ENCODE results near the gene NOD2.

NOD2 gene

DNA sequence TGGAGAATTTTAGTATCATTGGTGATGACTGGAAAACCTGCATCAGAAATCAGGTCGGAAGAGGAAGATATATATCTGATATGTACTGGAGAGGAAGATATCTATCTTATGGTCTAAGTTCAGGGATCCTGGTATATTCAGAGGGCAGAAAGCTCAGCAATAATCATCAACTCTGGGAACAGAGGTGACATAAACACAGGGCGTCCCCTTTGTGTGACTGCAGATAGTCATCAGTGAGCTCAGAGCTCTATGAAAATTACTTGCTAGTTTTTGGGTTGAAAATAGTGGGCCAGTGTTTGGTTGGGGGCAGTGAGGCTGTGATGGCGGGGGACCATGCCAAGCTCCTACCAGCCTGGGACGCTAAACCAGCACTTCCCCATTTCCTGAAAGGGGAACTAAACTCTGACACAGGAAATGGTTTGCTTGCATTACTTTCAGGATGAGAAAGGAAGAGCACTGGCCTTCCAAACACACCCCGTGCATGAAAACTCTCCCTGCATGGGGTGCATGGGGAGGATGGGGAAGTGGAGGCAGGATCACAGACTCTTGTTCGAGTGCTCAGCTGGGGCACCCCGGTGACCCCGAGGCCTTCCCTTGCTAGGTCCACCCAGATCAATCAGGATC is 15.8 kb downstream of the NOD2 start:
- TF ChIP-seq, protein P1, sequence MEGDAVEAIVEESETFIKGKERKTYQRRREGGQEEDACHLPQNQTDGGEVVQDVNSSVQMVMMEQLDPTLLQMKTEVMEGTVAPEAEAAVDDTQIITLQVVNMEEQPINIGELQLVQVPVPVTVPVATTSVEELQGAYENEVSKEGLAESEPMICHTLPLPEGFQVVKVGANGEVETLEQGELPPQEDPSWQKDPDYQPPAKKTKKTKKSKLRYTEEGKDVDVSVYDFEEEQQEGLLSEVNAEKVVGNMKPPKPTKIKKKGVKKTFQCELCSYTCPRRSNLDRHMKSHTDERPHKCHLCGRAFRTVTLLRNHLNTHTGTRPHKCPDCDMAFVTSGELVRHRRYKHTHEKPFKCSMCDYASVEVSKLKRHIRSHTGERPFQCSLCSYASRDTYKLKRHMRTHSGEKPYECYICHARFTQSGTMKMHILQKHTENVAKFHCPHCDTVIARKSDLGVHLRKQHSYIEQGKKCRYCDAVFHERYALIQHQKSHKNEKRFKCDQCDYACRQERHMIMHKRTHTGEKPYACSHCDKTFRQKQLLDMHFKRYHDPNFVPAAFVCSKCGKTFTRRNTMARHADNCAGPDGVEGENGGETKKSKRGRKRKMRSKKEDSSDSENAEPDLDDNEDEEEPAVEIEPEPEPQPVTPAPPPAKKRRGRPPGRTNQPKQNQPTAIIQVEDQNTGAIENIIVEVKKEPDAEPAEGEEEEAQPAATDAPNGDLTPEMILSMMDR (conservative IDR thresholded peaks at IDR 0.05; ENCODE audit: low read depth, low read length), result no peak
- no peak for DNase-seq (ENCODE audit: low read depth)
- no peak overlapping the region for H3K4me3 ChIP-seq (ENCODE audit: low read length)

DNA sequence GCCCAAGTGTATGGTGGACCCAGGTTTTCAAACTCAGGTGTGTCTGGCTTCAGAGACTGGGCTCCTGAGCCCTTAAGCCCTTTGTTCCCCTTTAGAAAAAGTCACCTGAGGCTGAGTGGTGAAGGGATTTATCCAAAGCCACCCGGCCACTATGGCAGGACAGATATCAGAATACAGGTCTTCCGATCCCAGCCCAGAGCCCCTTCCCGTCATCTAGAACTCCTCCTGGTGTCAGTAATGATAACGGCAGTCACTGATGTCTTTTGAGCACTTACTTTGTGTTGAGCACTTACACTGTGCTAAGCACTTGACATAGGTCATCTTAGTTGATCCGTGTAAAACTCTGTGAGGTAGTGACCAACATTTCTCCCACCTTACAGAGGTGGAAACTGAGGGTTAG is 16.6 kb downstream of the NOD2 start:
- no peak overlapping the region for H3K4me3 ChIP-seq (ENCODE audit: low read length)
- DNase-seq (ENCODE audit: low read depth), result no peak
- TF ChIP-seq, protein P1 (conservative IDR thresholded peaks at IDR 0.05; ENCODE audit: low read depth, low read length), result no peak

DNA sequence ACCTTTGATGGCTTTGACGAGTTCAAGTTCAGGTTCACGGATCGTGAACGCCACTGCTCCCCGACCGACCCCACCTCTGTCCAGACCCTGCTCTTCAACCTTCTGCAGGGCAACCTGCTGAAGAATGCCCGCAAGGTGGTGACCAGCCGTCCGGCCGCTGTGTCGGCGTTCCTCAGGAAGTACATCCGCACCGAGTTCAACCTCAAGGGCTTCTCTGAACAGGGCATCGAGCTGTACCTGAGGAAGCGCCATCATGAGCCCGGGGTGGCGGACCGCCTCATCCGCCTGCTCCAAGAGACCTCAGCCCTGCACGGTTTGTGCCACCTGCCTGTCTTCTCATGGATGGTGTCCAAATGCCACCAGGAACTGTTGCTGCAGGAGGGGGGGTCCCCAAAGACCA is 17.6 kb downstream of the NOD2 start:
- H3K4me3 ChIP-seq (ENCODE audit: low read length), result no peak overlapping the region
- TF ChIP-seq, protein P1 (conservative IDR thresholded peaks at IDR 0.05; ENCODE audit: low read depth, low read length), result no peak
- no peak for DNase-seq (ENCODE audit: low read depth)

DNA sequence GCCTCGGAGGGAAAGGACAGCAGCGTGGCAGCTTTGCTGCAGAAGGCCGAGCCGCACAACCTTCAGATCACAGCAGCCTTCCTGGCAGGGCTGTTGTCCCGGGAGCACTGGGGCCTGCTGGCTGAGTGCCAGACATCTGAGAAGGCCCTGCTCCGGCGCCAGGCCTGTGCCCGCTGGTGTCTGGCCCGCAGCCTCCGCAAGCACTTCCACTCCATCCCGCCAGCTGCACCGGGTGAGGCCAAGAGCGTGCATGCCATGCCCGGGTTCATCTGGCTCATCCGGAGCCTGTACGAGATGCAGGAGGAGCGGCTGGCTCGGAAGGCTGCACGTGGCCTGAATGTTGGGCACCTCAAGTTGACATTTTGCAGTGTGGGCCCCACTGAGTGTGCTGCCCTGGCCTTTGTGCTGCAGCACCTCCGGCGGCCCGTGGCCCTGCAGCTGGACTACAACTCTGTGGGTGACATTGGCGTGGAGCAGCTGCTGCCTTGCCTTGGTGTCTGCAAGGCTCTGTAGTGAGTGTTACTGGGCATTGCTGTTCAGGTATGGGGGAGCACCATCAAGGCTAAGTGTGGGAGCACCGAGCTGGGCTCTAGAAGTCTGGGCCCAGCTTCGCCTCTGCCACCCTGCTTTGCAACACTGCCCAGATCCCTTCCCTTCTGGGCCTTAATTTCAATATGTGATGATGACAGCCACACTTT is 18.6 kb downstream of the NOD2 start:
- no peak for DNase-seq (ENCODE audit: low read depth)
- TF ChIP-seq, protein P1 (conservative IDR thresholded peaks at IDR 0.05; ENCODE audit: low read depth, low read length), result no peak
- H3K4me3 ChIP-seq (ENCODE audit: low read length), result no peak overlapping the region

DNA sequence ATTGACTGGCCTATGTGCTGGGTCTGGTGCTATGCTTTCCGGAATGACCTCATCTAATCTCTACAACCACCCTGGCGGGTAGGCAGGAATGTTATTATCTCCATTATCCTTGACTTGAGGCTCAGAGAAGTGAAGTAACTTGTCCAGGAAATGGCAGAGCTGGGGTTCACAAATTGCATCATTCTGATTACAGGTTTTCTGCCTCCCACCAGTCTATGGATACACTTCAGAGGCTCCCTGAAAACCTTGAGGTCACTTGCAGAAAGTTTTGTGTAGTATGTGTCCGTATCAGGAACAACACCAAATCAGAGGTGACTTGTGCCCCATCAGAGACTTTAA is 19.1 kb downstream of the NOD2 start:
- TF ChIP-seq, protein P1 (conservative IDR thresholded peaks at IDR 0.05; ENCODE audit: low read depth, low read length), result no peak
- DNase-seq (ENCODE audit: low read depth), result no peak
- H3K4me3 ChIP-seq (ENCODE audit: low read length), result no peak overlapping the region

DNA sequence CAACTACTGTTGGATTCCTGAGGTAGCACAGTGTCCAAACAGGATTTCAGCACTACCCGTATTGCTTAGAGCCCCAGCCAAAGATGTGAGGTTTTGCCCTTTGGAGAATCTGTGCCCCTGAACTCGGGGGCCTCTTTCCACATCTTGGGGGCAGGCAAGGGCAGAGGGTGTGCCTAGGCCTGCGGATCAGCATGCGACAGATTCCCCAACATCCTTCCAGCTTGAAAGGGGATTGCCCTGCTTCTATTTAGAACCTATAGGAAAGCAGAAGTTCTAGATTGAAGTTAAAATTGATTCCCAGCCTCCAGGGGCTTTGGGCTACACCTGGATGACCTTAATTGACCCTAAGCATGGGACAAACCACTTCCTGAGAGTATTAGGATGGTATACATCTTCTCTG is 19.6 kb downstream of the NOD2 start:
- DNase-seq (ENCODE audit: low read depth), result no peak
- no peak overlapping the region for H3K4me3 ChIP-seq (ENCODE audit: low read length)
- TF ChIP-seq, protein P1 (conservative IDR thresholded peaks at IDR 0.05; ENCODE audit: low read depth, low read length), result no peak

DNA sequence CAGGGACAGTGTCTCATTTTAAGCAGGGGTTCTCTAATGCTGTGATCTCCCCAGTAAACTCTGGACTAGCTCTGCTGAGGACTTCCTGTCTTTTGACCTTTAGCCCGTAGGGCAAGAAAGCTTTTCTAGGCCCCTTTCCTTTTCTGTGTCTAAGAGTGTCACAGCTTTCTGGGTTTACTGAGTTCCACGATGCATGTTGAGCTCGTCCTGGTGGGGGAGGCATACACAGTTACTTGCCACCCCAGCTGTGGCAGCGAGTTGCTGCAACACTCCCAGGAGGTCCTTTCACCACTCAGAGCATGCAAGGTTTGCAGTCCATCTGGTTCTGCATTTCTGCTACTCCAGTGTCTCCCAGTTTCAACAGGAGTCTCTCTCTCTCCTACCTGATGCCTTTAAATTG is 23.7 kb downstream of the NOD2 start:
- no peak overlapping the region for H3K4me3 ChIP-seq (ENCODE audit: low read length)
- TF ChIP-seq, protein P1 (conservative IDR thresholded peaks at IDR 0.05; ENCODE audit: low read depth, low read length), result no peak
- DNase-seq (ENCODE audit: low read depth), result no peak
